Measurements from ENCODE around the gene MCM3. TPM values are rescaled to one million over a fixed set of nuclear protein-coding genes. Genes with fewer than 3 reads are reported as not detected.

MCM3 gene
- total and polyA plus RNA-seq, 2 donors from 2014 or later: 19.7 to 40.9 TPM

- no peak for TF ChIP-seq CTCF (IDR thresholded peaks at IDR 0.05; ENCODE audit: borderline replicate concordance, extremely low read depth, insufficient read depth)
- intact Hi-C loops (cut with DNase I): no loop called here
- no peak for DNase-seq
- Histone ChIP-seq H3K4me3 (ENCODE audit: low read length in 3 of 3) (no peak overlapping the region), H3K9ac (ENCODE audit: low read length in 3 of 3) (no peak overlapping the region), H3K27me3 (ENCODE audit: control insufficient read depth, insufficient read depth, low read length) (no peaks in the 10 kb centered on the region), H3K27ac (ENCODE audit: low read depth in 2 of 2, low read length in 2 of 2) (no peak overlapping the region), H3K4me1 (ENCODE audit: control insufficient read depth in 2 of 3, insufficient read depth in 2 of 3, low read depth in 1 of 3, low read length in 3 of 3) (no peaks in the 10 kb centered on the region), H3K9me3 (ENCODE audit: control insufficient read depth in 2 of 3, insufficient read depth in 1 of 3, low read length in 3 of 3) (no peaks in the 10 kb centered on the region), H3K36me3 (ENCODE audit: control insufficient read depth in 2 of 3, insufficient read depth in 3 of 3, low read length in 3 of 3) (no peaks in the 10 kb centered on the region)
- FAIRE-seq: no peak
These were observed 33.4 kb downstream of the MCM3 start for GRCh38 chr6:52251113-52251512.

GRCh38 chr6:52249078-52249477, 35.5 kb downstream of the MCM3 start:
- H3K9me3 ChIP-seq (ENCODE audit: control insufficient read depth in 2 of 3, insufficient read depth in 1 of 3, low read length in 3 of 3): no peaks in the 10 kb centered on the region
- no peak for TF ChIP-seq CTCF (IDR thresholded peaks at IDR 0.05; ENCODE audit: borderline replicate concordance, extremely low read depth, insufficient read depth)
- H3K9ac ChIP-seq (ENCODE audit: low read length in 3 of 3): no peak overlapping the region
- no peak overlapping the region for H3K4me3 ChIP-seq (ENCODE audit: low read length in 3 of 3)
- no peaks in the 10 kb centered on the region for H3K4me1 ChIP-seq (ENCODE audit: control insufficient read depth in 2 of 3, insufficient read depth in 2 of 3, low read depth in 1 of 3, low read length in 3 of 3)
- H3K36me3 ChIP-seq (ENCODE audit: control insufficient read depth in 2 of 3, insufficient read depth in 3 of 3, low read length in 3 of 3): no peaks in the 10 kb centered on the region
- FAIRE-seq: no peak
- H3K27me3 ChIP-seq (ENCODE audit: control insufficient read depth, insufficient read depth, low read length): no peaks in the 10 kb centered on the region
- DNase-seq: no peak
- no peak overlapping the region for H3K27ac ChIP-seq (ENCODE audit: low read depth in 2 of 2, low read length in 2 of 2)
- intact Hi-C loops (cut with DNase I): no loop called here

- no peaks in the 10 kb centered on the region for H3K36me3 ChIP-seq (ENCODE audit: control insufficient read depth in 2 of 3, insufficient read depth in 3 of 3, low read length in 3 of 3)
- no peaks in the 10 kb centered on the region for H3K27me3 ChIP-seq (ENCODE audit: control insufficient read depth, insufficient read depth, low read length)
- no peak overlapping the region for H3K27ac ChIP-seq (ENCODE audit: low read depth in 2 of 2, low read length in 2 of 2)
- intact Hi-C loops (cut with DNase I): no loop called here
- DNase-seq (no peak), FAIRE-seq (no peak)
- no peak for TF ChIP-seq CTCF (IDR thresholded peaks at IDR 0.05; ENCODE audit: borderline replicate concordance, extremely low read depth, insufficient read depth)
- no peak overlapping the region for H3K4me3 ChIP-seq (ENCODE audit: low read length in 3 of 3)
- no peaks in the 10 kb centered on the region for H3K9me3 ChIP-seq (ENCODE audit: control insufficient read depth in 2 of 3, insufficient read depth in 1 of 3, low read length in 3 of 3)
- H3K4me1 ChIP-seq (ENCODE audit: control insufficient read depth in 2 of 3, insufficient read depth in 2 of 3, low read depth in 1 of 3, low read length in 3 of 3): no peaks in the 10 kb centered on the region
- no peak overlapping the region for H3K9ac ChIP-seq (ENCODE audit: low read length in 3 of 3)
These were observed 39.1 kb downstream of the MCM3 start for GRCh38 chr6:52245425-52245824.

- H3K9ac ChIP-seq (ENCODE audit: low read length in 3 of 3): no peak within 1 kb of the TSS
- no peak within 1 kb of the TSS for H3K4me3 ChIP-seq (ENCODE audit: low read length in 3 of 3)
- H3K4me1 ChIP-seq (ENCODE audit: control insufficient read depth in 2 of 3, insufficient read depth in 2 of 3, low read depth in 1 of 3, low read length in 3 of 3): no peaks in the 10 kb centered on the region
- no peaks in the 10 kb centered on the region for H3K36me3 ChIP-seq (ENCODE audit: control insufficient read depth in 2 of 3, insufficient read depth in 3 of 3, low read length in 3 of 3)
- no peaks in the 10 kb centered on the region for H3K9me3 ChIP-seq (ENCODE audit: control insufficient read depth in 2 of 3, insufficient read depth in 1 of 3, low read length in 3 of 3)
- H3K27ac ChIP-seq (ENCODE audit: low read depth in 2 of 2, low read length in 2 of 2): no peak within 1 kb of the TSS
- no peak for TF ChIP-seq CTCF (IDR thresholded peaks at IDR 0.05; ENCODE audit: borderline replicate concordance, extremely low read depth, insufficient read depth)
- intact Hi-C loops (cut with DNase I): no loop called here
- no peaks in the 10 kb centered on the region for H3K27me3 ChIP-seq (ENCODE audit: control insufficient read depth, insufficient read depth, low read length)
- DNase-seq (no peak), FAIRE-seq (no peak)
These were observed 40.1 kb downstream of the MCM3 start, which contains the start of gene IL17F for GRCh38 chr6:52244400-52244799. Gene IL17F (minus strand): TSS chr6:52244500. CDS start chr6:52244429, 71 bp downstream.
